ENCODE measurements around the gene WDTC1. TPM values are rescaled to one million over a fixed set of nuclear protein-coding genes. Genes with fewer than 3 reads are reported as not detected.

The WDTC1 gene
- total RNA-seq, 1 experiment from 2014 or later, result 20.9 TPM

DNA sequence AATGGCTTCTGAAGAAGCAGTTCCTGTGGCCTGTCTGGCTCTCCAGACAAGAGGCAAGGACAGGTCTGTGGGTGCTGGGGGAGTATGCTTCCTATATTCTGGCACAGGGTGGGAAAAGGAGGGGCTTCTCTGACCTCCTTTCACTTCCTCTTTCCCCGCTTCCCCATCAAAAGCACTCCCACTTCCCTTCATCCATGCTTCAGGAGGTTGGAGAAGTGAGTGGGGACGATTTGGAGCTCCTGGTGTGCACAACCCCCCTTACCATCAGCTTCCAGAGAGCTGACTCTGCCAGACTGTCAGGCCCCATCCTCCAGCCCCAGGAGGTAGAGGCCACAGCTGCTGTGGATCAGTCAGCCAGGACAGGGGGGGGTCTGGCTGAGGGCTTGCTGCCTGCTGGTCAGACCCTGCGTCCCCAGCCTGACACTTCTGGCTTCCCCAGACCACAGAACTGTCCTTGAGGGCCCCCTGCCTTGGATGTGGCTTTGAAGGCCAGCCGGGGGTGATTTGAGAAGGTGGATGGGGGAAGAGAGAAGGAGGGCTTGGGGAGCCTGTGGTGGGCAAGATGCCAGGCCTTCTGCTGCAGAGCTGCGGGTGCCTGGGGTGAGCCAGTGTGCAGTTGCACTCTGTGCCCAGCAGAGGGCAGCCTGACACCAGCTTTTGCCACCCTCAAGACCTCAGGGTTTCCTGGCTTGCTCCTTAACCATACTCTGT is 66.1 kb downstream of the WDTC1 start:
- Histone ChIP-seq H3K4me1 (ENCODE audit: insufficient read depth, low read length, poor library complexity, severe bottlenecking) (peaks cover 4% of the 10 kb centered on the region), H3K9me3 (ENCODE audit: low read depth, low read length, poor library complexity, severe bottlenecking) (no peaks in the 10 kb centered on the region), H3K27me3 (replicated peaks; ENCODE audit: insufficient read depth, low read depth, low read length, poor library complexity) (no peaks in the 10 kb centered on the region), H3K27ac (ENCODE audit: low read depth, low read length, poor library complexity, severe bottlenecking) (no peak overlapping the region), H3K36me3 (ENCODE audit: insufficient read depth, low read length, poor library complexity, severe bottlenecking) (peaks cover 10% of the 10 kb centered on the region), H3K4me3 (ENCODE audit: low read depth, low read length, poor library complexity, severe bottlenecking) (no peak overlapping the region)
- no peak for TF ChIP-seq EZH2 (IDR thresholded peaks at IDR 0.05; ENCODE audit: borderline replicate concordance, low read depth, low read length, poor library complexity, severe bottlenecking)
- TF ChIP-seq, protein P1, sequence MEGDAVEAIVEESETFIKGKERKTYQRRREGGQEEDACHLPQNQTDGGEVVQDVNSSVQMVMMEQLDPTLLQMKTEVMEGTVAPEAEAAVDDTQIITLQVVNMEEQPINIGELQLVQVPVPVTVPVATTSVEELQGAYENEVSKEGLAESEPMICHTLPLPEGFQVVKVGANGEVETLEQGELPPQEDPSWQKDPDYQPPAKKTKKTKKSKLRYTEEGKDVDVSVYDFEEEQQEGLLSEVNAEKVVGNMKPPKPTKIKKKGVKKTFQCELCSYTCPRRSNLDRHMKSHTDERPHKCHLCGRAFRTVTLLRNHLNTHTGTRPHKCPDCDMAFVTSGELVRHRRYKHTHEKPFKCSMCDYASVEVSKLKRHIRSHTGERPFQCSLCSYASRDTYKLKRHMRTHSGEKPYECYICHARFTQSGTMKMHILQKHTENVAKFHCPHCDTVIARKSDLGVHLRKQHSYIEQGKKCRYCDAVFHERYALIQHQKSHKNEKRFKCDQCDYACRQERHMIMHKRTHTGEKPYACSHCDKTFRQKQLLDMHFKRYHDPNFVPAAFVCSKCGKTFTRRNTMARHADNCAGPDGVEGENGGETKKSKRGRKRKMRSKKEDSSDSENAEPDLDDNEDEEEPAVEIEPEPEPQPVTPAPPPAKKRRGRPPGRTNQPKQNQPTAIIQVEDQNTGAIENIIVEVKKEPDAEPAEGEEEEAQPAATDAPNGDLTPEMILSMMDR (conservative IDR thresholded peaks at IDR 0.05; ENCODE audit: low read depth, low read length), result peak; percentile 96
- ChIA-PET POLR2A (ENCODE audit: low non-redundant PET) (no interaction called here), CTCF (interaction anchor here (0.6 to 2.8 kb wide), 13 partner anchors 18 to 362 kb away, joined by 3 to 21 read pairs (median 4); partner anchors contain the start of genes AHDC1 and SYTL1)
- peak; percentile 92 for DNase-seq (ENCODE audit: low spot score)
- no TSS peak for BruUV-seq (replicated peaks)
- intact Hi-C loops (cut with micrococcal nuclease; ENCODE audit: unreplicated experiment), result loop anchor here (2.0 to 5.0 kb wide), 3 partner anchors 88 to 362 kb away; no protein-coding TSS in a partner anchor

- CTCF ChIA-PET, result interaction anchor here (0.6 to 2.8 kb wide), 12 partner anchors 17 to 362 kb away, joined by 3 to 21 read pairs (median 4); partner anchors contain the start of gene SYTL1
- no peak overlapping the region for H3K4me3 ChIP-seq (ENCODE audit: low read depth, low read length, poor library complexity, severe bottlenecking)
- POLR2A ChIA-PET (ENCODE audit: low non-redundant PET), result no interaction called here
- no peak overlapping the region for H3K27ac ChIP-seq (ENCODE audit: low read depth, low read length, poor library complexity, severe bottlenecking)
- DNase-seq (ENCODE audit: low spot score), result no peak
- peaks cover 10% of the 10 kb centered on the region for H3K36me3 ChIP-seq (ENCODE audit: insufficient read depth, low read length, poor library complexity, severe bottlenecking)
- no TSS peak for BruUV-seq (replicated peaks)
- no peaks in the 10 kb centered on the region for H3K27me3 ChIP-seq (replicated peaks; ENCODE audit: insufficient read depth, low read depth, low read length, poor library complexity)
- intact Hi-C loops (cut with micrococcal nuclease; ENCODE audit: unreplicated experiment), result loop anchor here (2.0 to 5.0 kb wide), 3 partner anchors 88 to 362 kb away; no protein-coding TSS in a partner anchor
- H3K4me1 ChIP-seq (ENCODE audit: insufficient read depth, low read length, poor library complexity, severe bottlenecking), result peaks cover 4% of the 10 kb centered on the region
- no peak for TF ChIP-seq EZH2 (IDR thresholded peaks at IDR 0.05; ENCODE audit: borderline replicate concordance, low read depth, low read length, poor library complexity, severe bottlenecking)
- TF ChIP-seq, protein P1 (conservative IDR thresholded peaks at IDR 0.05; ENCODE audit: low read depth, low read length), result no peak
- no peaks in the 10 kb centered on the region for H3K9me3 ChIP-seq (ENCODE audit: low read depth, low read length, poor library complexity, severe bottlenecking)
Observed at GRCh38 chr1:27301052-27301422, 66.6 kb downstream of the WDTC1 start.

GRCh38 chr1:27301582-27302199 is 67.3 kb downstream of the WDTC1 start:
- TF ChIP-seq, protein P1 (conservative IDR thresholded peaks at IDR 0.05; ENCODE audit: low read depth, low read length), result no peak
- no peak for TF ChIP-seq EZH2 (IDR thresholded peaks at IDR 0.05; ENCODE audit: borderline replicate concordance, low read depth, low read length, poor library complexity, severe bottlenecking)
- H3K36me3 ChIP-seq (ENCODE audit: insufficient read depth, low read length, poor library complexity, severe bottlenecking), result peaks cover 10% of the 10 kb centered on the region
- DNase-seq (ENCODE audit: low spot score), result no peak
- H3K4me3 ChIP-seq (ENCODE audit: low read depth, low read length, poor library complexity, severe bottlenecking), result no peak overlapping the region
- no peaks in the 10 kb centered on the region for H3K9me3 ChIP-seq (ENCODE audit: low read depth, low read length, poor library complexity, severe bottlenecking)
- ChIA-PET POLR2A (ENCODE audit: low non-redundant PET) (no interaction called here), CTCF (interaction anchor here (0.7 to 1.9 kb wide), 5 partner anchors 40 to 533 kb away, joined by 3 to 11 read pairs (median 4); partner anchors contain the start of gene SYTL1)
- H3K4me1 ChIP-seq (ENCODE audit: insufficient read depth, low read length, poor library complexity, severe bottlenecking), result peaks cover 4% of the 10 kb centered on the region
- no TSS peak for BruUV-seq (replicated peaks)
- intact Hi-C loops (cut with micrococcal nuclease; ENCODE audit: unreplicated experiment), result loop anchor here (2.0 to 5.0 kb wide), 3 partner anchors 87 to 361 kb away; no protein-coding TSS in a partner anchor
- H3K27ac ChIP-seq (ENCODE audit: low read depth, low read length, poor library complexity, severe bottlenecking), result no peak overlapping the region
- no peaks in the 10 kb centered on the region for H3K27me3 ChIP-seq (replicated peaks; ENCODE audit: insufficient read depth, low read depth, low read length, poor library complexity)

Measured in A673 (cell line).